HepG2 (cell line): ENCODE data around the gene PHF13. TPM values are rescaled to one million over a fixed set of nuclear protein-coding genes. Genes with fewer than 3 reads are reported as not detected.

Source experiments
- CTCF ChIP-seq: sonication (generic); formaldehyde crosslinking; IDR thresholded peaks from 2 replicates; pipeline ENCODE4 v1.5.0; 2020; ENCODE audit warnings: mild to moderate bottlenecking, missing genetic modification reagents, moderate library complexity
- DPF2 ChIP-seq: sonication (generic); formaldehyde crosslinking; IDR thresholded peaks from 2 replicates; pipeline ENCODE4 v1.4.0; 2020; ENCODE audit warnings: mild to moderate bottlenecking, low read depth, missing genetic modification reagents, borderline replicate concordance
- NCOA2 ChIP-seq: sonication (generic); formaldehyde crosslinking; IDR thresholded peaks from 2 replicates; pipeline ENCODE4 v1.8.0; 2022; ENCODE audit warnings: inconsistent platforms
- NFAT5 ChIP-seq: sonication (generic); formaldehyde crosslinking; IDR thresholded peaks from 2 replicates; pipeline ENCODE4 v1.4.0; 2020; ENCODE audit warnings: missing genetic modification reagents
- SALL1 ChIP-seq: sonication (generic); formaldehyde crosslinking; IDR thresholded peaks from 2 replicates; pipeline ENCODE4 v1.8.0; 2022; ENCODE audit warnings: mild to moderate bottlenecking, missing genetic modification reagents
- SPEN ChIP-seq: sonication (generic); formaldehyde crosslinking; IDR thresholded peaks from 2 replicates; pipeline ENCODE4 v1.5.1; 2020; ENCODE audit warnings: low read depth, mild to moderate bottlenecking, missing genetic modification reagents
- TBL1XR1 ChIP-seq: fragments of 150-350 bp; IDR thresholded peaks from 2 replicates; pipeline ENCODE4 v1.6.1; 2014; ENCODE audit warnings: borderline replicate concordance, low read length; ENCODE audit not compliant: partially characterized antibody
- THAP8 ChIP-seq: sonication (generic); formaldehyde crosslinking; IDR thresholded peaks from 2 replicates; pipeline ENCODE4 v1.5.1; 2020; ENCODE audit warnings: missing genetic modification reagents, mild to moderate bottlenecking, borderline replicate concordance
- ZBTB21 ChIP-seq: sonication (generic); formaldehyde crosslinking; IDR thresholded peaks from 2 replicates; pipeline ENCODE4 v1.4.0; 2020; ENCODE audit warnings: missing genetic modification reagents
- ZNF713 ChIP-seq: sonication (generic); formaldehyde crosslinking; IDR thresholded peaks from 2 replicates; pipeline ENCODE4 v1.4.0; 2020; ENCODE audit warnings: mild to moderate bottlenecking, missing genetic modification reagents
- ZNF770 ChIP-seq: sonication (generic); formaldehyde crosslinking; IDR thresholded peaks from 2 replicates; pipeline ENCODE4 v1.5.0; 2020; ENCODE audit warnings: mild to moderate bottlenecking, missing genetic modification reagents
- polyA plus RNA-seq, 8 experiments: library from polyadenylated mRNA; depleted of rRNA in 3 of 8; stranded (reverse) in 7 of 8; unstranded in 1 of 8; fragments of >200 nt; fragmentation: Illumina TruSeq in 4 of 8; extraction: Trizol in 4 of 8; gene quantifications; 2 replicates each; pipeline versions ENCODE4 v1.2.1 to v1.2.3, GENCODE V29; 2011 to 2016; ENCODE audit warnings: low read depth in 4 of 8, missing spikeins in 1 of 8, mixed read lengths in 1 of 8; ENCODE audit not compliant: insufficient read depth in 1 of 8
- total RNA-seq, 5 experiments: library from RNA; depleted of rRNA; stranded (reverse); fragments of >200 nt; fragmentation: Illumina TruSeq; extraction: Trizol; gene quantifications; 2 replicates each; pipeline ENCODE4 v1.2.3, GENCODE V29; 2016; ENCODE audit warnings: low read depth in 1 of 5

The PHF13 gene
- total and polyA plus RNA-seq, 2 of the 13 experiments (the other 11 are each of a cell fraction or from before 2014, with no cell fraction given): 4.7 to 7.4 TPM

GRCh38 chr1:6579374-6580118, 34.0 kb upstream of the PHF13 start, which contains the start of gene ZBTB48 (continued):
- TF ChIP-seq ZNF770: no peak
- no peak for TF ChIP-seq DPF2 (CRISPR knock-in tag)
- no peak for TF ChIP-seq NCOA2
- TF ChIP-seq SALL1 (CRISPR knock-in tag): peak; percentile 43
- TF ChIP-seq CTCF (CRISPR knock-in tag): peak; percentile 45
- peak; percentile 73; the same call in 1 of the 2 replicates for TF ChIP-seq SPEN (CRISPR knock-in tag)
- peak; percentile 94 for TF ChIP-seq ZBTB21 (CRISPR knock-in tag)
- no peak for TF ChIP-seq NFAT5
- no peak for TF ChIP-seq ZNF713 (CRISPR knock-in tag)
- TF ChIP-seq THAP8 (CRISPR knock-in tag): 0 out of 2 replicates have a peak, but pooled peaks have one; percentile 60
- no peak for TF ChIP-seq TBL1XR1
